SK-N-MC (cell line): ENCODE data around the gene NLGN3.

Experiments
- EZH2 ChIP-seq: fragments of 200-600 bp; sonication (generic); IDR thresholded peaks from one replicate; pipeline ENCODE4 v1.6.1; 2017; ENCODE audit warnings: antibody characterized with exemption
- POLR2AphosphoS5 ChIP-seq: IDR thresholded peaks from 2 replicates; pipeline ENCODE4 v1.6.1; 2012; ENCODE audit warnings: mild to moderate bottlenecking, low read depth, low read length, borderline replicate concordance

DNA sequence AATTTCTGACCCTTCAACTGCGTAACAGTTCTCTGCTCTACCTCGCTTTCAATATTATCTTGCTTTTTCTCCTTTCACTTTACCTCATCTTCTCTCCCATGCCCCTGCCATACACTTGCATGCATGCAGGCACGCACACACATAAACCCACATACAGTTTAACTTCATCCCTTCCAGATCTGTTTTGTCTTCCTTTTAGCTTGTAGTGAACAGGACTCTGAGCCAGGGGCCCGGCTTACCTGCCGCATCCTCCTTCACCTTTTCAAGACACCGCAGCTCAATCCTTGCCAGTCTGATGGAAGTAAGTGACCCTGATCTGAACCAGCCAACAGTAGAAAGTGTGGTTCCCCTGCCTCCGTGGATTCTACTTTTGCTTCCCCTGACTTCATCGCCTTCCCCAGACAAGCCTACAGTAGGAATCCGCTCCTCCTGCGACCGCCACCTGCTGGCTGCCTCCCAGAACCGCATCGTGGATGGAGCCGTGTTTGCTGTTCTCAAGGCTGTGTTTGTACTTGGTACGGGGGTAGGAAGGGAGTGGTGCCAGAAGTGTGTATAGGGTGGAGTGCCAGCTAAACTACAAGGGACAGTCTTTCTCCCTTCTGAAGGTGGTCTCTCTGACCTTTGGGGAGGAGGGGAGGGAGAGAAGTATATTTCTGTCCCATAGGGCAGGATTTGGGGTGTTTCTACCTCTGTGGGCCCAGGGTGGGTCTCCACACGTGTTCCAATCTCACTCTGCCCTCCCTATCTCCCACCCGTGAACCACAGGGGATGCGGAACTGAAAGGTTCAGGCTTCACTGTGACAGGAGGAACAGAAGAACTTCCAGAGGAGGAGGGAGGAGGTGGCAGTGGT lies 15.5 kb upstream of the NLGN3 start:
- TF ChIP-seq POLR2AphosphoS5 (no peak), EZH2 (no peak)
